ENCODE measurements around the gene GRIK2.

GRIK2 gene

GRCh38 chr6:101509536-101509935 lies 116.0 kb downstream of the GRIK2 start:
- no peak for TF ChIP-seq CTCF (IDR thresholded peaks at IDR 0.05; ENCODE audit: extremely low read depth, missing control alignments)
- DNase-seq (ENCODE audit: low spot score): no peak

GRCh38 chr6:101513181-101513580 lies 119.7 kb downstream of the GRIK2 start:
- TF ChIP-seq CTCF (IDR thresholded peaks at IDR 0.05; ENCODE audit: extremely low read depth, missing control alignments): no peak
- DNase-seq (ENCODE audit: low spot score): no peak

GRCh38 chr6:101516578-101516977 lies 123.1 kb downstream of the GRIK2 start:
- no peak for TF ChIP-seq CTCF (IDR thresholded peaks at IDR 0.05; ENCODE audit: extremely low read depth, missing control alignments)
- DNase-seq (ENCODE audit: low spot score): no peak

GRCh38 chr6:101517632-101518031 lies 124.1 kb downstream of the GRIK2 start:
- no peak for TF ChIP-seq CTCF (IDR thresholded peaks at IDR 0.05; ENCODE audit: extremely low read depth, missing control alignments)
- no peak for DNase-seq (ENCODE audit: low spot score)

- no peak for DNase-seq (ENCODE audit: low spot score)
- no peak for TF ChIP-seq CTCF (IDR thresholded peaks at IDR 0.05; ENCODE audit: extremely low read depth, missing control alignments)
Observed at GRCh38 chr6:101522254-101522653, 128.7 kb downstream of the GRIK2 start.

GRCh38 chr6:101527467-101527866 lies 134.0 kb downstream of the GRIK2 start:
- no peak for DNase-seq (ENCODE audit: low spot score)
- no peak for TF ChIP-seq CTCF (IDR thresholded peaks at IDR 0.05; ENCODE audit: extremely low read depth, missing control alignments)

- TF ChIP-seq CTCF (IDR thresholded peaks at IDR 0.05; ENCODE audit: extremely low read depth, missing control alignments): no peak
- DNase-seq (ENCODE audit: low spot score): no peak
Observed at GRCh38 chr6:101528801-101529200, 135.3 kb downstream of the GRIK2 start.

Data from GM20000 (cell line).